Lung (tissue), 12 donors: Measurements from ENCODE around the gene FOXP1. TPM values are rescaled to one million over a fixed set of nuclear protein-coding genes. Genes with fewer than 3 reads are reported as not detected.

Source experiments
- ATAC-seq: fragments of 200-7000 bp; cut with Tn5 transposase; one replicate; pipeline ENCODE4 v1.9.1; 2020; ENCODE audit warnings: moderate number of reproducible peaks; ENCODE audit not compliant: insufficient read depth, low FRiP score
- DNase-seq, 3 donors: peaks; one replicate each; pipeline ENCODE4 v3.0.0-alpha.2; 2013 to 2017
- H3K27ac ChIP-seq, 2 donors: one replicate each; pipeline ENCODE4 v1.5.1; 2013; ENCODE audit warnings: mild to moderate bottlenecking in 2 of 2, moderate library complexity in 2 of 2, control low read depth in 1 of 2, inconsistent platforms in 1 of 2, low read depth in 1 of 2, low read length in 1 of 2
- H3K27me3 ChIP-seq, 3 donors: one replicate each; pipeline ENCODE4 v1.5.1; 2013; ENCODE audit warnings: low read length in 2 of 3; ENCODE audit not compliant: control insufficient read depth in 3 of 3, insufficient read depth in 3 of 3
- H3K36me3 ChIP-seq, 4 donors: one replicate each; pipeline ENCODE4 v1.5.1; 2013; ENCODE audit warnings: low read length in 4 of 4, mild to moderate bottlenecking in 1 of 4, moderate library complexity in 1 of 4; ENCODE audit not compliant: control insufficient read depth in 4 of 4, insufficient read depth in 4 of 4
- H3K4me1 ChIP-seq, 5 donors: one replicate each; pipeline ENCODE4 v1.5.1; 2013; ENCODE audit warnings: low read length in 5 of 5, mild to moderate bottlenecking in 2 of 5, moderate library complexity in 1 of 5; ENCODE audit not compliant: control insufficient read depth in 5 of 5, insufficient read depth in 5 of 5
- H3K4me3 ChIP-seq: one replicate; pipeline ENCODE4 v1.5.1; 2013; ENCODE audit warnings: mild to moderate bottlenecking, control low read depth, moderate library complexity
- H3K9ac ChIP-seq, 2 donors: one replicate each; pipeline ENCODE4 v1.5.1; 2013; ENCODE audit warnings: low read length in 2 of 2, control low read depth in 1 of 2; ENCODE audit not compliant: insufficient read depth in 1 of 2
- H3K9me3 ChIP-seq, 4 donors: one replicate each; pipeline ENCODE4 v1.5.1; 2013; ENCODE audit warnings: low read length in 3 of 4, mild to moderate bottlenecking in 1 of 4, moderate library complexity in 1 of 4; ENCODE audit not compliant: control insufficient read depth in 4 of 4, insufficient read depth in 3 of 4
- WGBS, 2 donors: extraction: QIAGEN DNeasy Blood & Tissue Kit; methylation state at CpG; one replicate each; pipeline ENCODE4 v1.1.7; 2013; 5-methylcytosine and 5-hydroxymethylcytosine counted together
- polyA plus RNA-seq, 2 donors: library from polyadenylated mRNA; stranded (reverse); fragments of 200-250 nt; gene quantifications; one replicate each; pipeline ENCODE4 v1.2.1, GENCODE V29; 2013
- total RNA-seq, 2 donors: library from RNA; depleted of rRNA in 1 of 2; stranded (reverse); fragments of >200 nt in 1 of 2; gene quantifications; one replicate each; pipeline ENCODE4 v1.2.1, GENCODE V29; 2014 to 2021
- TF ChIP-seq, protein P1 (sequence below): IDR thresholded peaks from 2 replicates; pipeline ENCODE4 v1.5.1; 2012; ENCODE audit warnings: mild to moderate bottlenecking; ENCODE audit errors: control extremely low read depth, extremely low read depth
- donor health status: control.
- donor health status: control.
- donor health status: Bipolar disorder and iron deficiency.
- donor health status: healthy.
- donor health status: DM: yes; HTN: yes; CAD: no.

FOXP1 gene
- total and polyA plus RNA-seq, 4 donors: 13.8 to 287 (median 73.9) TPM

DNA sequence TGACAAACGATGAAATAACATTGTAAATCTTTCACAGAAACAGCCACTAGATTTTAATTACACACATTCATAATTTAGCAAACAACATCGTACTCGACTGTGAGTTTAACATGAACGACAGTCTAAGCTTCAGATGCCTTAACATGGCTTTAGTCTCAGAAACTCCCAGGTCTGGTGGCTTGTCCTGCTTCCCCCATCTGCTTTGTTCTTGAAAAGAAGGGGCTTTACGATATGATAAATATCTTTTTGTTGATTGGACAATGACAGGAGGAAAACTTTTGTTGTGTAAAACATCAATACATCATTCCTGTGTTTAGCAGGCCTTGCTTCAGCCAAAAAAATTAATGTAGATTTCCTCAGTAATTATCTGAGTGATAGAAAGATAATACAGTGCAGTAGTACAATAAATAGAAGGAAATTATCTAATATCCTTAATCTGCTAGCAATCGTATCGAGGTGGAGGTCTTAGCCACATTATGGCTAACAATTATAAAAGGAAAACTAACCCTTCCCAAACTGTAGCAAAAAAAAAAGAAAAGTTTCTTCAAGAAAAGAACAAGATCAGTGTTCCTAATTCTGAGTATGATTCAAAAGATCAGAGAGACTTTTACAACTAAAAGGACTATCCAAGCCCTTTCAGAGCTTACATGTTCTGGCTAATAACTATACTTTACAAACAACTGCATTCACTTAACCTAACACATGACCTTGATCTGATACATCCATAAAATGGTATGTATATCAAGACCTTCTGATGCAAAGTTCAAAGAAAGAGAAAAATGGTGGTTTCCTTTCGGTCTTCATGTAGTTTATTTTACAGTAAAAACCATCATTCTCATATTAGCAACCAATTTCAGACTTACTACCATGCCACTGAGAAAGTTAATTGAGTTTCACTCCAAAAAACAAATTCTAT, 535.7 kb downstream of the FOXP1 start:
- ATAC-seq (no peak), DNase-seq (no peak)
- Histone ChIP-seq H3K9me3 (peaks cover 0 to 2% (median 0%) of the 10 kb centered on the region in 4 donors), H3K36me3 (peaks cover 13 to 34% (median 22%) of the 10 kb centered on the region in 4 donors), H3K27ac (peak overlapping the region in 1 of 2 donors; percentile 63), H3K27me3 (no peaks in the 10 kb centered on the region), H3K4me3 (no peak overlapping the region), H3K4me1 (peaks cover 10 to 52% (median 31%) of the 10 kb centered on the region in 5 donors), H3K9ac (no peak overlapping the region)
- 72 to 84% methylated on average over 8 of the region's 8 CpGs for WGBS, 2 donors
- TF ChIP-seq, protein P1, sequence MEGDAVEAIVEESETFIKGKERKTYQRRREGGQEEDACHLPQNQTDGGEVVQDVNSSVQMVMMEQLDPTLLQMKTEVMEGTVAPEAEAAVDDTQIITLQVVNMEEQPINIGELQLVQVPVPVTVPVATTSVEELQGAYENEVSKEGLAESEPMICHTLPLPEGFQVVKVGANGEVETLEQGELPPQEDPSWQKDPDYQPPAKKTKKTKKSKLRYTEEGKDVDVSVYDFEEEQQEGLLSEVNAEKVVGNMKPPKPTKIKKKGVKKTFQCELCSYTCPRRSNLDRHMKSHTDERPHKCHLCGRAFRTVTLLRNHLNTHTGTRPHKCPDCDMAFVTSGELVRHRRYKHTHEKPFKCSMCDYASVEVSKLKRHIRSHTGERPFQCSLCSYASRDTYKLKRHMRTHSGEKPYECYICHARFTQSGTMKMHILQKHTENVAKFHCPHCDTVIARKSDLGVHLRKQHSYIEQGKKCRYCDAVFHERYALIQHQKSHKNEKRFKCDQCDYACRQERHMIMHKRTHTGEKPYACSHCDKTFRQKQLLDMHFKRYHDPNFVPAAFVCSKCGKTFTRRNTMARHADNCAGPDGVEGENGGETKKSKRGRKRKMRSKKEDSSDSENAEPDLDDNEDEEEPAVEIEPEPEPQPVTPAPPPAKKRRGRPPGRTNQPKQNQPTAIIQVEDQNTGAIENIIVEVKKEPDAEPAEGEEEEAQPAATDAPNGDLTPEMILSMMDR: no peak

DNA sequence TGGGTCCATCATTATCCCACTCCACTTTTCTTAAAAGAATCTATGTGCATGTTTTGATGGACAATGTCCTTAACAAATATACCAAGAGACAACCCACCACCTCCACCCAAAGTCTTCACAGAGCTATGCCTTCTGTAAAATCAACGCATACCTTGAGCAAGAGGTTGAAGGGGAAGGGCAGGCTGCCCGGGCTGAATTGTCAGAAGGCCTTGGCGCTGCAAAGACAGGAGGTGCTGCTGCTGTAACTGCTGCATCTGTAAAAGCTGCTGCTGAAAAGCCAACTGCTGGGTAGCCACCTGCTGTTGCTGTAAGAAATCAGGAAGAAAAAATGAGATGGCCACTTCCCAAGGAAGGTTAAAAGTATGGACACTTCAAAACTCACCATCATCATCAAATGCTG, 536.7 kb downstream of the FOXP1 start:
- ATAC-seq (no peak), DNase-seq (no peak)
- Histone ChIP-seq H3K36me3 (peaks cover 8 to 30% (median 22%) of the 10 kb centered on the region in 4 donors), H3K4me1 (peaks cover 8 to 41% (median 28%) of the 10 kb centered on the region in 5 donors), H3K9ac (no peak overlapping the region), H3K9me3 (peaks cover 0 to 2% (median 0%) of the 10 kb centered on the region in 4 donors), H3K27ac (peak overlapping the region; percentile 33 to 53), H3K4me3 (no peak overlapping the region), H3K27me3 (no peaks in the 10 kb centered on the region)
- WGBS, 2 donors: 56 to 68% methylated on average over 3 of the region's 3 CpGs
- TF ChIP-seq, protein P1: no peak

DNA sequence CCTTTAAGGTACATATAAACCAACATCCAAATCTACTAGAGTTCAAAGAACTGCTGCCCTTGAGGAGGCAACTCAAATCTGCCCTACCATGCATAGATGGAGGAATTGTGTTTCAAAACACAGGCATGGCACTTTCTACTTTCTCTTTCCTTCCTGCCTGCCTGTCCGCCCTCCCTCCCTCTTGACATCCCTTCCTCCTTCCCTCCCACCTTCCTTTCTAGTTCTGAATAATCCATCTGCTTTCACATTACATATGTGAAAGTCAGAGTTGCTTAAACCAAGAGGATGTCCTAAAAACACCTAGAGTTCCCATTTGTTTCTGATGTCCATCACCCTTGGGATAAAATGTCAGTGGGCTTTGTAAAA, 537.6 kb downstream of the FOXP1 start:
- H3K27me3 ChIP-seq: no peaks in the 10 kb centered on the region
- H3K9ac ChIP-seq: no peak overlapping the region
- peaks cover 9 to 34% (median 26%) of the 10 kb centered on the region in 4 donors for H3K36me3 ChIP-seq
- TF ChIP-seq, protein P1: no peak
- no peak for DNase-seq
- H3K27ac ChIP-seq: peak overlapping the region in 1 of 2 donors; percentile 52
- H3K9me3 ChIP-seq: no peaks in the 10 kb centered on the region
- 65 to 69% methylated on average over 1 of the region's 1 CpG for WGBS, 2 donors
- no peak overlapping the region for H3K4me3 ChIP-seq
- H3K4me1 ChIP-seq: peaks cover 4 to 32% (median 19%) of the 10 kb centered on the region in 5 donors
- no peak for ATAC-seq
